Uterus (tissue), 2 donors: ENCODE measurements around the gene ADARB1.

ENCODE experiments used
- POLR2A ChIP-seq, 2 donors: fragments of 450-650 bp; IDR thresholded peaks; one replicate each; pipeline ENCODE4 v1.6.1; 2016; ENCODE audit warnings: antibody characterized with exemption in 2 of 2, mild to moderate bottlenecking in 1 of 2, moderate library complexity in 1 of 2
- TF ChIP-seq, protein P1 (sequence below), 4 experiments: fragments of 200-600 bp in 2 of 4; fragments of 450-650 bp in 2 of 4; sonication (generic) in 2 of 4; IDR thresholded peaks; one replicate each; pipeline ENCODE4 v1.5.1; 2016 to 2019; ENCODE audit warnings: antibody characterized with exemption in 4 of 4, mild to moderate bottlenecking in 2 of 4, moderate library complexity in 1 of 4

DNA sequence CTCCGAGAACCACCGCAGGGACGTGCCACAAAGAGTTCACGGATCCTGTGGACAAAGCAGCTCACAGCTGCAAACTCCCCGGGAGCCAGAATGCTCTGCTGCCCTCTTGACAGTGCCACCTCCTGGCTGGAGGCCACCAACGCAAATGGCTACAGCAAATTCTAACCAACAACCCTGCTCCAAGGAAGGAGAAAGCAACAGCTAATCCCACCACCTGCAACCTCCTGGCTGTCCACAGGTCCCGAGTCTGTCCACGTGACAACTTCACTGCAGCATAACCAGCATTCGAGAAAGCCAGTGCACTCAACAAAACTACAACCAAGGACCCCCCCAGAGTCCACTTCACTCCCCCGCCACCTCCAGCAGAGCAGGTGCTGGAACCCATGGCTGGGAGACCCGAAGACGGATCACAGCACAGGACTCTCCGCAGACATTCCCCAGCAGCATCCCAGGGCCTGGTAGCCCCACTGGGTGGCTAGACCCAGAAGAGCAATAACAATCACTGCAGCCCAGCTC is 196.0 kb downstream of the ADARB1 start:
- TF ChIP-seq, protein P1, sequence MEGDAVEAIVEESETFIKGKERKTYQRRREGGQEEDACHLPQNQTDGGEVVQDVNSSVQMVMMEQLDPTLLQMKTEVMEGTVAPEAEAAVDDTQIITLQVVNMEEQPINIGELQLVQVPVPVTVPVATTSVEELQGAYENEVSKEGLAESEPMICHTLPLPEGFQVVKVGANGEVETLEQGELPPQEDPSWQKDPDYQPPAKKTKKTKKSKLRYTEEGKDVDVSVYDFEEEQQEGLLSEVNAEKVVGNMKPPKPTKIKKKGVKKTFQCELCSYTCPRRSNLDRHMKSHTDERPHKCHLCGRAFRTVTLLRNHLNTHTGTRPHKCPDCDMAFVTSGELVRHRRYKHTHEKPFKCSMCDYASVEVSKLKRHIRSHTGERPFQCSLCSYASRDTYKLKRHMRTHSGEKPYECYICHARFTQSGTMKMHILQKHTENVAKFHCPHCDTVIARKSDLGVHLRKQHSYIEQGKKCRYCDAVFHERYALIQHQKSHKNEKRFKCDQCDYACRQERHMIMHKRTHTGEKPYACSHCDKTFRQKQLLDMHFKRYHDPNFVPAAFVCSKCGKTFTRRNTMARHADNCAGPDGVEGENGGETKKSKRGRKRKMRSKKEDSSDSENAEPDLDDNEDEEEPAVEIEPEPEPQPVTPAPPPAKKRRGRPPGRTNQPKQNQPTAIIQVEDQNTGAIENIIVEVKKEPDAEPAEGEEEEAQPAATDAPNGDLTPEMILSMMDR (IDR thresholded peaks at IDR 0.05), result no peak
- TF ChIP-seq POLR2A (IDR thresholded peaks at IDR 0.05), result no peak
